ENCODE measurements around the gene MS4A8. TPM values are rescaled to one million over a fixed set of nuclear protein-coding genes. Genes with fewer than 3 reads are reported as not detected.
"Not testable (repeated sequence)": the region's sequence is repeated elsewhere in the genome, so short reads cannot be mapped to it uniquely, and the experiment has no call there.

MS4A8 gene
- total and polyA plus RNA-seq, 4 donors: 11.4 to 45.9 (median 30.3) TPM

DNA sequence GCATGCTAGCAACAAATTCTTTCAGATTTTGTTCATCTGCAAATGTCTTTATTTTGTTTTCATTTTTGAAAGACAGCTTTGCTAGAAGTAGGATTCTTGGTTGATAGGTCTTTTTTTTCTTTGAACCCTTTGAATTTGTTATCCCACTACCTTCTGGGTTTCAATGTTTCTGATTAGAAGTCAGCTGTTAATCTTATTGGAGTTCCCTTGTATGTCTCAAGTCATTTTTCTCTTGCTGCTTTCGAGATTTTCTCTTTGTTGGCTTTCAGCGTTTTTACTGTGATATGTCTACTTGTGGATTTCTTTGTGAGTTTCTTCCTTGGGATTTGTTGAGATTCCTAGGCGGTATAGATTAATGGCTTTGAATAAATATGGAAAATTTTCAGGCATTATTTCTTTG lies 27.2 kb upstream of the MS4A8 start:
- Histone ChIP-seq H3K4me1 (ENCODE audit: control insufficient read depth in 5 of 5, insufficient read depth in 5 of 5, low read length in 5 of 5) (no peaks in the 10 kb centered on the region), H3K27ac (ENCODE audit: low read depth in 1 of 2, low read length in 1 of 2) (no peak overlapping the region), H3K36me3 (ENCODE audit: control insufficient read depth in 4 of 4, insufficient read depth in 4 of 4, low read length in 4 of 4) (no peaks in the 10 kb centered on the region), H3K27me3 (ENCODE audit: control insufficient read depth in 3 of 3, insufficient read depth in 3 of 3, low read length in 2 of 3) (no peaks in the 10 kb centered on the region), H3K9me3 (ENCODE audit: control insufficient read depth in 4 of 4, insufficient read depth in 3 of 4, low read length in 3 of 4) (no peaks in the 10 kb centered on the region), H3K4me3 (no peak overlapping the region), H3K9ac (ENCODE audit: insufficient read depth in 1 of 2, low read length in 2 of 2) (no peak overlapping the region)
- DNase-seq: no peak
- no peak for TF ChIP-seq CTCF (IDR thresholded peaks at IDR 0.05; ENCODE audit: control extremely low read depth, extremely low read depth)
- WGBS, 2 donors: 89 to 92% methylated on average over 3 of the region's 3 CpGs
- no peak for ATAC-seq (ENCODE audit: insufficient read depth, low FRiP score)

GRCh38 chr11:60678231-60678630 lies 21.2 kb upstream of the MS4A8 start:
- not testable (repeated sequence) for H3K4me1 ChIP-seq (ENCODE audit: control insufficient read depth in 5 of 5, insufficient read depth in 5 of 5, low read length in 5 of 5); H3K36me3 ChIP-seq (ENCODE audit: control insufficient read depth in 4 of 4, insufficient read depth in 4 of 4, low read length in 4 of 4); H3K4me3 ChIP-seq; H3K27ac ChIP-seq (ENCODE audit: low read depth in 1 of 2, low read length in 1 of 2); DNase-seq; H3K9ac ChIP-seq (ENCODE audit: insufficient read depth in 1 of 2, low read length in 2 of 2); ATAC-seq (ENCODE audit: insufficient read depth, low FRiP score); H3K9me3 ChIP-seq (ENCODE audit: control insufficient read depth in 4 of 4, insufficient read depth in 3 of 4, low read length in 3 of 4); H3K27me3 ChIP-seq (ENCODE audit: control insufficient read depth in 3 of 3, insufficient read depth in 3 of 3, low read length in 2 of 3)
- 91 to 94% methylated on average over 2 of the region's 2 CpGs for WGBS, 2 donors

GRCh38 chr11:60679879-60680278 lies 19.5 kb upstream of the MS4A8 start:
- no peaks in the 10 kb centered on the region for H3K4me1 ChIP-seq (ENCODE audit: control insufficient read depth in 5 of 5, insufficient read depth in 5 of 5, low read length in 5 of 5)
- H3K27me3 ChIP-seq (ENCODE audit: control insufficient read depth in 3 of 3, insufficient read depth in 3 of 3, low read length in 2 of 3): no peaks in the 10 kb centered on the region
- no peaks in the 10 kb centered on the region for H3K36me3 ChIP-seq (ENCODE audit: control insufficient read depth in 4 of 4, insufficient read depth in 4 of 4, low read length in 4 of 4)
- no peak overlapping the region for H3K27ac ChIP-seq (ENCODE audit: low read depth in 1 of 2, low read length in 1 of 2)
- no peak overlapping the region for H3K4me3 ChIP-seq
- DNase-seq (no peak), ATAC-seq (ENCODE audit: insufficient read depth, low FRiP score) (no peak)
- TF ChIP-seq CTCF (IDR thresholded peaks at IDR 0.05; ENCODE audit: control extremely low read depth, extremely low read depth): no peak
- H3K9ac ChIP-seq (ENCODE audit: insufficient read depth in 1 of 2, low read length in 2 of 2): no peak overlapping the region
- peaks cover 0 to 7% (median 4%) of the 10 kb centered on the region in 4 donors for H3K9me3 ChIP-seq (ENCODE audit: control insufficient read depth in 4 of 4, insufficient read depth in 3 of 4, low read length in 3 of 4)

GRCh38 chr11:60680455-60681119 lies 18.8 kb upstream of the MS4A8 start:
- Histone ChIP-seq H3K4me1 (ENCODE audit: control insufficient read depth in 5 of 5, insufficient read depth in 5 of 5, low read length in 5 of 5) (no peaks in the 10 kb centered on the region), H3K27me3 (ENCODE audit: control insufficient read depth in 3 of 3, insufficient read depth in 3 of 3, low read length in 2 of 3) (no peaks in the 10 kb centered on the region), H3K27ac (ENCODE audit: low read depth in 1 of 2, low read length in 1 of 2) (no peak overlapping the region), H3K4me3 (no peak overlapping the region), H3K36me3 (ENCODE audit: control insufficient read depth in 4 of 4, insufficient read depth in 4 of 4, low read length in 4 of 4) (no peaks in the 10 kb centered on the region), H3K9ac (ENCODE audit: insufficient read depth in 1 of 2, low read length in 2 of 2) (no peak overlapping the region), H3K9me3 (ENCODE audit: control insufficient read depth in 4 of 4, insufficient read depth in 3 of 4, low read length in 3 of 4) (peaks cover 0 to 7% (median 4%) of the 10 kb centered on the region in 4 donors)
- WGBS, 2 donors: 79 to 83% methylated on average over 3 of the region's 3 CpGs
- TF ChIP-seq CTCF (IDR thresholded peaks at IDR 0.05; ENCODE audit: control extremely low read depth, extremely low read depth): no peak
- DNase-seq (no peak), ATAC-seq (ENCODE audit: insufficient read depth, low FRiP score) (no peak)

DNA sequence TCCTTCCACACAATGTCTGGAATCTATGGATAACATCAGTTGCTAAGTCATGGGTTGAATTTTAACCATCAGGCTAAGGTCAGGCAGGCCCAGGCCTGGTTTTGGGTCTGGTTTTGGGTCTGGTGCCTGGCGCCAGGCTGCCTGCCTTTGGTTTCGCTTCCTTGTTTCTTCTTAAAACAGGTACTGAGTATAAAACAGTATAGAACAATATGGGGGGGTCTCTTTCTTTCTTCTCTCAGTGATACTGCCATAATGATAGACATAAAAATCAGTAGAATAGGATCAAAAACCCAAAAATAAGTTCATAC lies 14.9 kb upstream of the MS4A8 start:
- H3K27ac ChIP-seq (ENCODE audit: low read depth in 1 of 2, low read length in 1 of 2); DNase-seq; H3K4me3 ChIP-seq; H3K4me1 ChIP-seq (ENCODE audit: control insufficient read depth in 5 of 5, insufficient read depth in 5 of 5, low read length in 5 of 5); H3K27me3 ChIP-seq (ENCODE audit: control insufficient read depth in 3 of 3, insufficient read depth in 3 of 3, low read length in 2 of 3); H3K36me3 ChIP-seq (ENCODE audit: control insufficient read depth in 4 of 4, insufficient read depth in 4 of 4, low read length in 4 of 4); ATAC-seq (ENCODE audit: insufficient read depth, low FRiP score); H3K9ac ChIP-seq (ENCODE audit: insufficient read depth in 1 of 2, low read length in 2 of 2); H3K9me3 ChIP-seq (ENCODE audit: control insufficient read depth in 4 of 4, insufficient read depth in 3 of 4, low read length in 3 of 4): not testable (repeated sequence)
- WGBS, 2 donors: 91 to 96% methylated on average over 2 of the region's 2 CpGs

Measured in lung (tissue), 12 donors.